Ectodermal cell (in vitro differentiated cells): ENCODE results near the gene SLC2A6.

Experiments used
- H3K27ac ChIP-seq: 2 replicates; pipeline ENCODE4 v1.7.0; 2013; ENCODE audit warnings: mild to moderate bottlenecking, low read depth, low read length; ENCODE audit not compliant: insufficient read depth, poor library complexity, severe bottlenecking
- H3K27me3 ChIP-seq: 2 replicates; pipeline ENCODE4 v1.7.0; 2013; ENCODE audit warnings: mild to moderate bottlenecking, low read length; ENCODE audit not compliant: insufficient read depth, control insufficient read depth, poor library complexity, severe bottlenecking
- H3K36me3 ChIP-seq: one replicate; pipeline ENCODE4 v1.7.0; 2013; ENCODE audit warnings: low read length; ENCODE audit not compliant: control insufficient read depth, insufficient read depth
- H3K4me1 ChIP-seq: one replicate; pipeline ENCODE4 v1.7.0; 2013; ENCODE audit warnings: low read length; ENCODE audit not compliant: control insufficient read depth, insufficient read depth
- H3K4me3 ChIP-seq: 2 replicates; pipeline ENCODE4 v1.7.0; 2013; ENCODE audit warnings: low read depth, low read length, control low read depth; ENCODE audit not compliant: insufficient read depth
- H3K9me3 ChIP-seq: 2 replicates; pipeline ENCODE4 v1.7.0; 2013; ENCODE audit warnings: mild to moderate bottlenecking, low read length, moderate library complexity; ENCODE audit not compliant: control insufficient read depth
- WGBS, 2 experiments: methylation state at CpG; one replicate each; pipeline ENCODE4 v1.1.7; 2013; ENCODE audit warnings: missing lambda C conversion rate in 2 of 2; 5-methylcytosine and 5-hydroxymethylcytosine counted together

Gene SLC2A6

GRCh38 chr9:133476036-133476931, 2.6 kb downstream of the SLC2A6 start:
- Histone ChIP-seq H3K36me3 (no peaks in the 10 kb centered on the region), H3K4me1 (peaks cover 7% of the 10 kb centered on the region), H3K9me3 (no peaks in the 10 kb centered on the region), H3K27ac (no peak overlapping the region), H3K4me3 (no peak overlapping the region), H3K27me3 (peaks cover 25% of the 10 kb centered on the region)
- WGBS, 2 experiments: 94 to 95% methylated on average over 27 of the region's 27 CpGs

GRCh38 chr9:133475292-133476012, 3.4 kb downstream of the SLC2A6 start:
- Histone ChIP-seq H3K27me3 (peaks cover 20% of the 10 kb centered on the region), H3K4me3 (no peak overlapping the region), H3K36me3 (no peaks in the 10 kb centered on the region), H3K9me3 (no peaks in the 10 kb centered on the region), H3K4me1 (peaks cover 7% of the 10 kb centered on the region), H3K27ac (no peak overlapping the region)
- WGBS, 2 experiments: 94 to 95% methylated on average over 27 of the region's 27 CpGs

DNA sequence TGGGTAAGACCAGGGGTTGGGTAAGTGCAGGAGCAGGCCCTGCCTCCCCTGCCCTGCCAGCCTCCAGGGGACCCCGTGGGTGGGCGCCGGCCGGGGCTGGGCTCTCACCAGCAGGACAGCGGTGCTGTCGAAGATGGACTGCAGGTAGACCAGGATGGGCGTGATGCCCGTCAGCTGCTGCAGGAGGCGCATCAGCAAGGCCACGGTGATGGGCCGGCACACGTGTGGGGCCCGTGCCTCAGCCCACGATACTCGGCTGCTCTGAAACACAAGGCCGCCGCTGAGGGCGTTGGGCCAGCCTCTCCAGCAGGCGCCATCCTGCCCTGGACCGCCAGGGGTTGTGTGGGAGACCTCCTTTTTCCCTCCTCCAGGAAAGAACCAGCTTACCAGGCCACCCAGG, 4.0 kb downstream of the SLC2A6 start:
- Histone ChIP-seq H3K36me3 (no peaks in the 10 kb centered on the region), H3K4me3 (no peak overlapping the region), H3K4me1 (peaks cover 7% of the 10 kb centered on the region), H3K27ac (no peak overlapping the region), H3K9me3 (no peaks in the 10 kb centered on the region), H3K27me3 (peaks cover 14% of the 10 kb centered on the region)
- 91 to 93% methylated on average over 20 of the region's 20 CpGs for WGBS, 2 experiments

DNA sequence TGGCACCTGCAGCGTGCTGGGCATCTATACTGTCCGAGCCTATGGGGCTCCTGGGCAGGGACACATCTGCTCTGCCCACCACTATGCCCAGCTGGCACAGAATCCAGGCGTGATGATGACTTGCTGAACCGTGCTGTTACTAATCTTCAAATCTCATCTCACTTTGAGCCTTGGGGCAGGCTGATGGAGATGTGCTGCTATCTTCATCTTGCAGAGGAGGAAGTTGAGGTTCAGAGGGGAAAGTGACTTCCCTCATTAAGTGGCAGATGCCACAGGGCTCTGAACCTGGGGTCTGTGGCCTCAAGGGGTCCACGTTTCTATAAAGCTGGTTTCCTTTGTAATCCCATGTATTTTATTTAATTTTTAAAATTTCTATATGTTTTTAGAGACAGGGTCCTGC, 4.7 kb downstream of the SLC2A6 start:
- no peak overlapping the region for H3K27ac ChIP-seq
- peaks cover 7% of the 10 kb centered on the region for H3K27me3 ChIP-seq
- H3K36me3 ChIP-seq: no peaks in the 10 kb centered on the region
- no peak overlapping the region for H3K4me3 ChIP-seq
- 92 to 95% methylated on average over 4 of the region's 5 CpGs for WGBS, 2 experiments
- no peaks in the 10 kb centered on the region for H3K9me3 ChIP-seq
- H3K4me1 ChIP-seq: peaks cover 7% of the 10 kb centered on the region

DNA sequence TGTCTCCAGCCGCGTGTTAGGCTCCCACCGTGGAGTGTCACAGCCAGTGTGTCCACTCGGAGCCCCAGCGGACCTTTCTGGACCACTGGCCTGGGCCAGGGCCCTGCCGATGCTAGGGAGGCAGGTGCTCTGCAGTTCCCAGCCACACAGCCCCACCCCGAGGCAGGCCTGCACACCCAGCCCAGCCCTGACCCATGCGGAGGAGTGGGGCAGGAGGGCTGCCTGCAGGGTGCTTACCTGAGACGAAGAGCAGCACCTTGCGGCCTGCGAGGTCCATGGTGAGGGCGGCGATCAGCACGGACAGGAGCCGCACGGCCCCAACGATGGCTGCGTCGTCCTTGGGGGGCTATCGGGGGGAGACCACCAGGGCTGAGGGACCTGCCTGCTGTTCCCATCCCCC, 5.2 kb downstream of the SLC2A6 start:
- WGBS, 2 experiments: 93 to 95% methylated on average over 20 of the region's 20 CpGs
- H3K36me3 ChIP-seq: no peaks in the 10 kb centered on the region

GRCh38 chr9:133472753-133473378, 6.0 kb downstream of the SLC2A6 start:
- Histone ChIP-seq H3K27ac (no peak overlapping the region), H3K36me3 (no peaks in the 10 kb centered on the region), H3K4me3 (no peak overlapping the region), H3K27me3 (peaks cover 1% of the 10 kb centered on the region), H3K9me3 (no peaks in the 10 kb centered on the region), H3K4me1 (peaks cover 1% of the 10 kb centered on the region)
- WGBS, 2 experiments: 94 to 96% methylated on average over 19 of the region's 19 CpGs

More for the DNA sequence above, 5.2 kb downstream of the SLC2A6 start:
- Histone ChIP-seq H3K27me3 (peaks cover 7% of the 10 kb centered on the region), H3K27ac (no peak overlapping the region), H3K4me3 (no peak overlapping the region), H3K9me3 (no peaks in the 10 kb centered on the region), H3K4me1 (peaks cover 7% of the 10 kb centered on the region)

DNA sequence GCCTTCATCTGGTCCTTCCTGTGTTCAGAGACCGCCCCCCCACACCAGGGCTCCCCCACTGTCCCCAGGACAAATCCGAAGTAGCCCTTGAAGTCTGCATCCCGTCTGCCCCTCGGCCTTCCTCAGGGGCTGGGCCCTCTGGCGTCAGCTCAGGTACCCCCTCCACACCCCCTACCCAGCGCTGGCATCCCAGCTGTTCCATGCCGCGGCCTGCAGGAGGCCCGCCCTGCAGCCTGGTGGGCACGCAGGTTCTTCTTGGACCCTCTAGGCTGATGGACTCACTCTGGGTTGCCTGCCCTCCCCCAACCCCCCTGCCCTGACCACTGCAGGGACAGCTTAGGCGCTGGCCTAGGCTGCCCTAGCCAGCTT, 6.6 kb downstream of the SLC2A6 start:
- H3K36me3 ChIP-seq: no peaks in the 10 kb centered on the region
- 95% methylated on average over 11 of the region's 11 CpGs for WGBS, 2 experiments

DNA sequence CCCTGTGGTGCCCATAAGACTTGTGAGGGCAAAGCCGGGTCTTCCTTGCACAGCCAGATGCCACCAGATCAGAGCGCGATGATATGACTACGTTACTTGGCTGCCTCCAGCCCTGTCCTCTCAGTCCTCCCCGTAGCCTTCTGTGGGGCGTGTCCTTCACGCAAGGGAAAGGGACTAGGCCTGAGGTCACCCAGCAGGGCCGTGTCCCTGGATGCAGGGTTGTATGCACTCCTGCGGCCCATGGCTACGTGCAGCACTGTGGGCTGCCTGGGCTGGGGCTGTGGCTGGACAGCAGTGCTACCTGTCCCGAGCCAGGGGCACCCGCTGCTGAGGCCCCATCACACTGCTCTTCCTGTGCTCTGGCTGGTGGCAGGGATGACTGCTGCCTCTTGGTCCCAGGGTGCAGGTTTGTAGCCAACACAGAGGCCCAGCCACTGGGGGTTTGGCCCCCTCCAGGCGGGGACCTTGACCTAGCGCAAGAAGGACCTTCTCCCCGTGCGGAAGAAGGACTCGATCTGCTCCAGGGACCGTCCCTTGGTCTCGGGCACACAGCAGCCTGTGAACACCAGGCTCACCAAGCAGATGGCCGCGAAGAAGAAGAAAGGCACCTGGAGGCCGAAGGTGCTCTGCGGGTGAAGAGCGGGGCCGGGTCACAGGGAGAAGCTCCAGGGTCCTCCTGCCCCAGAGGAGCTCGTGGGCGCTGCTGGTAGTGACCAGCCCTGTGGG, 7.2 kb downstream of the SLC2A6 start:
- Histone ChIP-seq H3K4me3 (no peak overlapping the region), H3K27me3 (no peaks in the 10 kb centered on the region), H3K4me1 (no peaks in the 10 kb centered on the region), H3K27ac (no peak overlapping the region), H3K36me3 (no peaks in the 10 kb centered on the region), H3K9me3 (no peaks in the 10 kb centered on the region)
- WGBS, 2 experiments: 92 to 93% methylated on average over 27 of the region's 27 CpGs

More for the DNA sequence above, 6.6 kb downstream of the SLC2A6 start:
- no peak overlapping the region for H3K4me3 ChIP-seq
- H3K27me3 ChIP-seq: no peaks in the 10 kb centered on the region
- H3K4me1 ChIP-seq: no peaks in the 10 kb centered on the region
- no peak overlapping the region for H3K27ac ChIP-seq
- no peaks in the 10 kb centered on the region for H3K9me3 ChIP-seq

- WGBS, 2 experiments: 92 to 93% methylated on average over 7 of the region's 7 CpGs
- Histone ChIP-seq H3K27me3 (no peaks in the 10 kb centered on the region), H3K4me3 (no peak overlapping the region), H3K4me1 (no peaks in the 10 kb centered on the region), H3K9me3 (no peaks in the 10 kb centered on the region), H3K27ac (no peak overlapping the region), H3K36me3 (no peaks in the 10 kb centered on the region)
Observed at GRCh38 chr9:133470988-133471387, 7.9 kb downstream of the SLC2A6 start.
